NCI-H2029 treated with DMSO at 0.1 percent for 48 hours (cell line): Measurements from ENCODE around the gene COCH.
"Not testable (repeated sequence)": the region's sequence is repeated elsewhere in the genome, so short reads cannot be mapped to it uniquely, and the experiment has no call there.

Source experiments
- DNase-seq: peaks from one replicate; lab custom pipeline; 2025; lab: John Stamatoyannopoulos, UW

COCH gene

GRCh38 chr14:30925254-30925653 is 50.9 kb downstream of the COCH start:
- no peak for DNase-seq

GRCh38 chr14:30928462-30928861 is 54.1 kb downstream of the COCH start:
- DNase-seq, result no peak

GRCh38 chr14:30933937-30934336 is 59.6 kb downstream of the COCH start:
- DNase-seq, result not testable (repeated sequence)

- no peak for DNase-seq
Observed at GRCh38 chr14:30935445-30935844, 61.1 kb downstream of the COCH start.

DNA sequence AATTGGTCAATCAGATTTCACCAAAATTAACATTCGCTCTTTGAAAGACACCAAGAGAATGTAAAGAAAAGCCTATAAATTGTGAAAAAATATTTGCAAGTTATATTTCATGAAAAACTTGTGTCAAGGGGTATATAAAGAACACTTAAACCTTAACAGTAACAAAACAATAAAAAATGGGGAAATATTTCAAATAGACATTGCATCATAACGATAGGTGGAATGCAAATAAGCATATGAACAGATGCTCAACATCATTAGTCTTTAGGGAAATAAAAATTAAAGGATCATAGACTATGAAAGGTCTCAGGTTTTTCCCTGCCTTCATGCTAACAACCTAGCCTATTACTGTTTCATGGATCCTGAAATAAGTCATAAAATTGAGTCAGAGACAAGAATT is 64.3 kb downstream of the COCH start:
- DNase-seq, result no peak
